H9 (cell line): ENCODE measurements around the gene MED25. TPM values are rescaled to one million over a fixed set of nuclear protein-coding genes. Genes with fewer than 3 reads are reported as not detected.
A peak's percentile ranks its signal among the peaks of the same experiment; 100 is the strongest.

ENCODE experiments used
- DNase-seq: peaks from one replicate; pipeline ENCODE4 v3.0.0-alpha.2; 2017
- H2AFZ ChIP-seq: one replicate; pipeline ENCODE4 v1.6.1; 2013; ENCODE audit warnings: mild to moderate bottlenecking, low read length, control low read depth, moderate library complexity
- H2AK5ac ChIP-seq: 2 replicates; pipeline ENCODE4 v1.6.1; 2013; ENCODE audit warnings: low read length, control low read depth, mixed read lengths; ENCODE audit not compliant: insufficient read length
- H2BK120ac ChIP-seq: one replicate; pipeline ENCODE4 v1.6.1; 2013; ENCODE audit warnings: low read depth, mild to moderate bottlenecking, low read length, control low read depth, inconsistent platforms; ENCODE audit not compliant: poor library complexity, severe bottlenecking
- H2BK12ac ChIP-seq: 2 replicates; pipeline ENCODE4 v1.6.1; 2013; ENCODE audit warnings: low read length, control low read depth, mixed read lengths, low read depth; ENCODE audit not compliant: insufficient read length
- H2BK15ac ChIP-seq: 2 replicates; pipeline ENCODE4 v1.6.1; 2013; ENCODE audit warnings: low read depth, low read length, control low read depth
- H2BK20ac ChIP-seq: one replicate; pipeline ENCODE4 v1.6.1; 2013; ENCODE audit warnings: low read depth, mild to moderate bottlenecking, low read length, control low read depth, inconsistent platforms; ENCODE audit not compliant: poor library complexity, severe bottlenecking
- H2BK5ac ChIP-seq: 2 replicates; pipeline ENCODE4 v1.6.1; 2013; ENCODE audit warnings: low read length, control low read depth, mixed read lengths; ENCODE audit not compliant: insufficient read length
- H3K14ac ChIP-seq: 2 replicates; pipeline ENCODE4 v1.6.1; 2013; ENCODE audit warnings: low read length, control low read depth; ENCODE audit not compliant: insufficient read depth
- H3K18ac ChIP-seq: 2 replicates; pipeline ENCODE4 v1.6.1; 2013; ENCODE audit warnings: low read depth, mild to moderate bottlenecking, mixed read lengths, low read length, control low read depth; ENCODE audit not compliant: insufficient read length
- H3K23ac ChIP-seq: 2 replicates; pipeline ENCODE4 v1.6.1; 2013; ENCODE audit warnings: low read length, control low read depth, mixed read lengths, low read depth; ENCODE audit not compliant: insufficient read length
- H3K23me2 ChIP-seq: 2 replicates; pipeline ENCODE4 v1.6.1; 2013; ENCODE audit warnings: low read depth, mild to moderate bottlenecking, mixed read lengths, low read length, control low read depth; ENCODE audit not compliant: insufficient read length, poor library complexity, severe bottlenecking
- H3K27ac ChIP-seq: 2 replicates; pipeline ENCODE4 v1.5.1; 2013; ENCODE audit warnings: low read length, control low read depth, mixed read lengths, low read depth; ENCODE audit not compliant: insufficient read length
- H3K27me3 ChIP-seq: 2 replicates; pipeline ENCODE4 v1.6.1; 2013; ENCODE audit warnings: low read length, control low read depth, inconsistent platforms; ENCODE audit not compliant: insufficient read depth
- H3K4ac ChIP-seq: 2 replicates; pipeline ENCODE4 v1.6.1; 2013; ENCODE audit warnings: low read depth, mild to moderate bottlenecking, control low read depth, inconsistent platforms, low read length, moderate library complexity
- H3K4me1 ChIP-seq: 2 replicates; pipeline ENCODE4 v1.6.1; 2013; ENCODE audit warnings: low read length, control low read depth, inconsistent platforms; ENCODE audit not compliant: insufficient read depth
- H3K4me2 ChIP-seq: 2 replicates; pipeline ENCODE4 v1.6.1; 2013; ENCODE audit warnings: low read length, control low read depth, mixed read lengths; ENCODE audit not compliant: insufficient read length, insufficient read depth
- H3K56ac ChIP-seq: 2 replicates; pipeline ENCODE4 v1.6.1; 2013; ENCODE audit warnings: low read depth, mild to moderate bottlenecking, mixed read lengths, low read length, control low read depth; ENCODE audit not compliant: insufficient read length
- H3K79me1 ChIP-seq: 2 replicates; pipeline ENCODE4 v1.6.1; 2013; ENCODE audit warnings: low read depth, mild to moderate bottlenecking, moderate library complexity, low read length, control low read depth, inconsistent platforms; ENCODE audit not compliant: insufficient read depth, poor library complexity, severe bottlenecking
- H3K79me2 ChIP-seq: 2 replicates; pipeline ENCODE4 v1.6.1; 2013; ENCODE audit warnings: low read length, control low read depth, inconsistent platforms; ENCODE audit not compliant: insufficient read depth
- H3K9ac ChIP-seq: 2 replicates; pipeline ENCODE4 v1.6.1; 2013; ENCODE audit warnings: low read length, control low read depth, mixed read lengths; ENCODE audit not compliant: insufficient read length; ENCODE audit errors: extremely low read depth
- H3K9me3 ChIP-seq: one replicate; pipeline ENCODE4 v1.6.1; 2013; ENCODE audit warnings: low read depth, low read length, inconsistent platforms; ENCODE audit not compliant: control insufficient read depth
- H3T11ph ChIP-seq: one replicate; pipeline ENCODE4 v1.6.1; 2013; ENCODE audit warnings: mild to moderate bottlenecking, low read length, control low read depth, inconsistent platforms
- H4K20me1 ChIP-seq: one replicate; pipeline ENCODE4 v1.6.1; 2013; ENCODE audit not compliant: control insufficient read depth, insufficient read length, insufficient read depth
- H4K5ac ChIP-seq: 2 replicates; pipeline ENCODE4 v1.6.1; 2013; ENCODE audit warnings: low read depth, mild to moderate bottlenecking, mixed read lengths, low read length, control low read depth; ENCODE audit not compliant: insufficient read length
- H4K8ac ChIP-seq: replicated peaks from 2 replicates; pipeline ENCODE4 v1.6.1; 2013; ENCODE audit warnings: low read length, control low read depth, mixed read lengths, low read depth; ENCODE audit not compliant: insufficient read length
- H4K91ac ChIP-seq: 2 replicates; pipeline ENCODE4 v1.6.1; 2013; ENCODE audit warnings: low read depth, mild to moderate bottlenecking, moderate library complexity, mixed read lengths, low read length, control low read depth; ENCODE audit not compliant: insufficient read length
- H3K27ac Mint-ChIP-seq, 3 experiments: 2 replicates in 2 of 3; 3 replicates in 1 of 3; pipeline ENCODE4 v1.8.0; 2020 to 2021; ENCODE audit warnings: mixed read lengths in 3 of 3, mild to moderate bottlenecking in 1 of 3, moderate library complexity in 1 of 3
- H3K27me3 Mint-ChIP-seq: 2 replicates; pipeline ENCODE4 v1.8.0; 2021; ENCODE audit warnings: low read depth, mild to moderate bottlenecking, moderate library complexity, mixed read lengths
- H3K36me3 Mint-ChIP-seq, 3 experiments: 2 replicates in 2 of 3; 3 replicates in 1 of 3; pipeline ENCODE4 v1.8.0; 2020 to 2021; ENCODE audit warnings: low read depth in 3 of 3, mixed read lengths in 3 of 3; ENCODE audit not compliant: insufficient read depth in 1 of 3
- H3K4me1 Mint-ChIP-seq, 2 experiments: 2 replicates each; pipeline ENCODE4 v1.8.0; 2020; ENCODE audit warnings: mixed read lengths in 2 of 2
- H3K4me3 Mint-ChIP-seq, 2 experiments: 2 replicates in 1 of 2; 3 replicates in 1 of 2; pipeline ENCODE4 v1.8.0; 2020 to 2021; ENCODE audit warnings: mild to moderate bottlenecking in 2 of 2, mixed read lengths in 2 of 2, moderate library complexity in 1 of 2
- H3K9me3 Mint-ChIP-seq, 2 experiments: 2 replicates in 1 of 2; 3 replicates in 1 of 2; pipeline ENCODE4 v1.8.0; 2020; ENCODE audit warnings: mild to moderate bottlenecking in 2 of 2, mixed read lengths in 2 of 2, moderate library complexity in 1 of 2
- CTCF ChIP-seq: fragments of 200-600 bp; sonication (generic); conservative IDR thresholded peaks from 3 replicates; pipeline ENCODE4 v1.8.0; 2021; ENCODE audit warnings: antibody characterized with exemption, mild to moderate bottlenecking
- WGBS: extraction: QIAGEN DNeasy Blood & Tissue Kit; methylation state at CpG from one replicate; pipeline ENCODE4 v1.1.7; 2013; ENCODE audit warnings: missing lambda C conversion rate, low lambda C conversion rate, mixed read lengths; ENCODE audit not compliant: insufficient read length; ENCODE audit errors: extremely low coverage; 5-methylcytosine and 5-hydroxymethylcytosine counted together
- total RNA-seq: library from RNA; stranded (reverse); gene quantifications from 2 replicates; pipeline ENCODE4 v1.2.1, GENCODE V29; 2021

The MED25 gene
- total RNA-seq, 1 experiment from 2014 or later: 77.5 TPM

DNA sequence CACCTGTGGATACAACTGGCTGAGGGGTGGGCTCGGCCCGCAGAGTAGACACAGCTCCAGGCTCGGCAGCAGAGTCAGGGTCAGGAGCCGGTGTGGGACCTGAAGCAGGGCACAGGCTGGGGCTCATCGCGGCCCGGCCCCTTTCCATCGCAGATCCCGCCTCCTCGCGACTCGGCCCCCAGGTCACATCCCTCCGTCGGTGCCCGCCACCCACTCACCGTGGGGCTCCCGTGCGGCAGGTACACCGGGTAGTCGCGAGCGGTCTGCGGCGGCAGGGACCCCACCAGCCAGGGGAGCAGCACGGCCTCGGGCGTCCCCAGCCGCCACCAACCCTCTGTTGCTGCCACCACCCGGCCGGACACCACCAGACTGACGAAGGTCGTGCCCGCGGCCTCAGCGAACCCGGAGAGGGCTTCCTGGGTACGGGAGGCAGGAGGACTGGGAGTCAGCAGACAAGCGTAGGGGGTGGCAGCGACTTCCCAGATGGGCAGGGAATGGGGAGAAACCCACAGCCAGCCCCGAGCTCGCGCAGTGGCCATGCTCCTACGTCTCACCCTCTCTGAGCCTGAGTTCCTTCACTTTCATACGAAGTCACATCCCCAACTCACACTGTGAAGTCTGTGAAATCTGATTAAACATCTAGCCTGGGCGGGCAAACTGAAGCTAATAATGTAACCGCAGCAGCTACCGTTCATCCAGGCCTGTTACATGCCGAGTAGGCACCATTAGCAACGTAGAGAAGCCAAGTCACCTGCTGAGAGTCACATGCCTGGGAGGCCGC, 8.7 kb upstream of the MED25 start:
- Histone ChIP-seq H4K91ac (no peak overlapping the region), H2AK5ac (no peak overlapping the region), H2BK20ac (no peak overlapping the region), H2AFZ (no peak overlapping the region), H3K9me3 (no peaks in the 10 kb centered on the region), H3K4me1 (peaks cover 3% of the 10 kb centered on the region), H3K4ac (no peak overlapping the region), H3K79me1 (no peaks in the 10 kb centered on the region), H3K9ac (peak overlapping the region; percentile 27), H3K18ac (peak overlapping the region; percentile 60), H4K8ac (no peak overlapping the region), H3K23ac (no peak overlapping the region), H2BK120ac (no peak overlapping the region), H4K5ac (no peak overlapping the region), H3K27ac (no peak overlapping the region), H3K79me2 (no peaks in the 10 kb centered on the region), H3K56ac (no peak overlapping the region), H3K23me2 (peaks cover 13% of the 10 kb centered on the region), H3K4me2 (peak overlapping the region; percentile 22), H3T11ph (no peak overlapping the region), H3K27me3 (no peaks in the 10 kb centered on the region), H3K14ac (peak overlapping the region; percentile 80), H2BK12ac (no peak overlapping the region), H4K20me1 (no peaks in the 10 kb centered on the region), H2BK5ac (no peak overlapping the region), H2BK15ac (no peak overlapping the region)
- H3K9me3 Mint-ChIP-seq: no peaks in the 10 kb centered on the region; a peak in 2 of 5 replicates
- no CpG with 5 or more reads among the region's 50 CpGs for WGBS
- peak overlapping the region; percentile 72 to 83 for H3K4me3 Mint-ChIP-seq
- H3K27ac Mint-ChIP-seq: peak overlapping the region in 1 of 3 experiments; percentile 82; a peak in 1 of 7 replicates
- TF ChIP-seq CTCF: 0 out of 3 replicates have a peak, but pooled peaks have one; percentile 11
- peak; percentile 77 for DNase-seq
- peaks cover 7% of the 10 kb centered on the region for H3K27me3 Mint-ChIP-seq
- H3K4me1 Mint-ChIP-seq: peaks cover 16 to 36% of the 10 kb centered on the region in 2 experiments
- H3K36me3 Mint-ChIP-seq: peaks cover 12 to 26% (median 26%) of the 10 kb centered on the region in 3 experiments; a peak in 6 of 7 replicates
